GM23338 (cell line): Measurements from ENCODE around the gene CADPS. TPM values are rescaled to one million over a fixed set of nuclear protein-coding genes. Genes with fewer than 3 reads are reported as not detected.
A peak's percentile ranks its signal among the peaks of the same experiment; 100 is the strongest.

Experiments
- ATAC-seq: fragments of 200-7000 bp; cut with Tn5 transposase; 3 replicates; pipeline ENCODE4 v1.9.1; 2020
- DNase-seq: peaks from one replicate; pipeline ENCODE4 v3.0.0-alpha.2; 2015; ENCODE audit warnings: low spot score
- H2AFZ ChIP-seq: fragments of 200-600 bp; sonication (generic); 2 replicates; pipeline ENCODE4 v1.8.0; 2016; ENCODE audit warnings: antibody characterized with exemption, mild to moderate bottlenecking, moderate library complexity
- H3F3A ChIP-seq: fragments of 200-600 bp; sonication (generic); replicated peaks from 2 replicates; pipeline ENCODE4 v1.8.0; 2017; ENCODE audit warnings: antibody characterized with exemption, mixed run types, low read depth
- H3K27ac ChIP-seq: fragments of 200-600 bp; sonication (generic); 2 replicates; pipeline ENCODE4 v1.6.1; 2016; ENCODE audit warnings: low read depth
- H3K27me3 ChIP-seq: fragments of 200-600 bp; sonication (generic); 2 replicates; pipeline ENCODE4 v1.8.0; 2016; ENCODE audit warnings: mild to moderate bottlenecking, mixed run types, moderate library complexity; ENCODE audit not compliant: insufficient read depth
- H3K36me3 ChIP-seq: fragments of 200-600 bp; sonication (generic); 2 replicates; pipeline ENCODE4 v1.8.0; 2016; ENCODE audit warnings: mild to moderate bottlenecking; ENCODE audit not compliant: insufficient read depth
- H3K4me1 ChIP-seq: fragments of 200-600 bp; sonication (generic); 2 replicates; pipeline ENCODE4 v1.8.0; 2016; ENCODE audit warnings: mild to moderate bottlenecking, moderate library complexity; ENCODE audit not compliant: insufficient read depth
- H3K4me2 ChIP-seq: fragments of 200-600 bp; sonication (generic); 2 replicates; pipeline ENCODE4 v1.7.1; 2017; ENCODE audit warnings: mixed run types
- H3K4me3 ChIP-seq: fragments of 200-600 bp; sonication (generic); 2 replicates; pipeline ENCODE4 v1.6.1; 2016; ENCODE audit warnings: mixed run types
- H3K79me2 ChIP-seq: fragments of 200-600 bp; sonication (generic); replicated peaks from 2 replicates; pipeline ENCODE4 v1.8.0; 2017; ENCODE audit warnings: mild to moderate bottlenecking; ENCODE audit not compliant: insufficient read depth
- H3K9me2 ChIP-seq: fragments of 200-600 bp; sonication (generic); 2 replicates; pipeline ENCODE4 v1.8.0; 2017; ENCODE audit not compliant: insufficient read depth
- H4K20me1 ChIP-seq: fragments of 200-600 bp; sonication (generic); replicated peaks from 2 replicates; pipeline ENCODE4 v1.8.0; 2017; ENCODE audit warnings: mild to moderate bottlenecking; ENCODE audit not compliant: insufficient read depth
- H3K27ac Mint-ChIP-seq: 2 replicates; pipeline ENCODE4 v1.8.0; 2020; ENCODE audit warnings: inconsistent platforms, mild to moderate bottlenecking, moderate library complexity, mixed read lengths
- H3K27me3 Mint-ChIP-seq: 3 replicates; pipeline ENCODE4 v1.8.0; 2022; ENCODE audit warnings: low read depth, mild to moderate bottlenecking, moderate library complexity, mixed read lengths, inconsistent platforms; ENCODE audit not compliant: insufficient read depth, poor library complexity
- H3K36me3 Mint-ChIP-seq: 3 replicates; pipeline ENCODE4 v1.8.0; 2021; ENCODE audit warnings: low read depth, mild to moderate bottlenecking, inconsistent platforms, moderate library complexity, mixed read lengths
- H3K4me1 Mint-ChIP-seq: 3 replicates; pipeline ENCODE4 v1.8.0; 2020; ENCODE audit warnings: mild to moderate bottlenecking, inconsistent platforms, mixed read lengths
- H3K4me3 Mint-ChIP-seq: 3 replicates; pipeline ENCODE4 v1.8.0; 2021; ENCODE audit warnings: moderate library complexity, mild to moderate bottlenecking, inconsistent platforms, mixed read lengths
- H3K9me3 Mint-ChIP-seq: 3 replicates; pipeline ENCODE4 v1.8.0; 2020; ENCODE audit warnings: moderate library complexity, mild to moderate bottlenecking, inconsistent platforms, mixed read lengths
- CREB1 ChIP-seq: fragments of 250-450 bp; sonication (Bioruptor Pico); IDR thresholded peaks from 2 replicates; pipeline ENCODE4 v1.5.0; 2020; ENCODE audit warnings: low read depth, mild to moderate bottlenecking, moderate library complexity
- CTCF ChIP-seq, 2 experiments: fragments of 200-600 bp in 1 of 2; sonication (generic) in 1 of 2; conservative IDR thresholded peaks; 2 replicates each; pipeline versions ENCODE4 v1.5.1 to v1.6.1; 2016 to 2017; ENCODE audit warnings: antibody characterized with exemption in 2 of 2, low read depth in 2 of 2, mild to moderate bottlenecking in 2 of 2, moderate library complexity in 1 of 2
- ETS1 ChIP-seq: IDR thresholded peaks from 2 replicates; pipeline ENCODE4 v1.6.1; 2016; ENCODE audit warnings: antibody characterized with exemption
- EZH2 ChIP-seq: fragments of 200-600 bp; sonication (generic); IDR thresholded peaks from one replicate; pipeline ENCODE4 v1.8.0; 2017; ENCODE audit warnings: antibody characterized with exemption, mild to moderate bottlenecking, low read depth; ENCODE audit not compliant: unreplicated experiment
- EZH2phosphoT487 ChIP-seq: fragments of 200-600 bp; sonication (generic); IDR thresholded peaks from one replicate; pipeline ENCODE4 v1.8.1; 2018; ENCODE audit warnings: antibody characterized with exemption; ENCODE audit not compliant: unreplicated experiment
- NANOG ChIP-seq: IDR thresholded peaks from 2 replicates; pipeline ENCODE4 v1.6.1; 2016; ENCODE audit warnings: antibody characterized with exemption, borderline replicate concordance
- POLR2AphosphoS5 ChIP-seq: IDR thresholded peaks from 2 replicates; pipeline ENCODE4 v1.6.1; 2016; ENCODE audit warnings: antibody characterized with exemption, low read depth
- REST ChIP-seq: IDR thresholded peaks from one replicate; pipeline ENCODE4 v1.6.1; 2018; ENCODE audit warnings: antibody characterized with exemption; ENCODE audit not compliant: unreplicated experiment
- STAT1 ChIP-seq: IDR thresholded peaks from one replicate; pipeline ENCODE4 v1.6.1; 2016; ENCODE audit warnings: antibody characterized with exemption; ENCODE audit not compliant: unreplicated experiment
- ZNF331 ChIP-seq: fragments of 250-450 bp; sonication (Bioruptor Pico); IDR thresholded peaks from 2 replicates; pipeline ENCODE4 v1.5.0; 2020; ENCODE audit warnings: low read depth, mild to moderate bottlenecking, moderate library complexity
- ZNF462 ChIP-seq: fragments of 250-450 bp; sonication (Bioruptor Pico); IDR thresholded peaks from 2 replicates; pipeline ENCODE4 v1.5.0; 2020; ENCODE audit warnings: mild to moderate bottlenecking, moderate library complexity
- polyA plus RNA-seq: library from polyadenylated mRNA; unstranded; fragments of >200 nt; fragmentation: Nextera tagmentation; extraction: Ambion mirVana; gene quantifications from 2 replicates; pipeline ENCODE4 v1.2.1, GENCODE V29; 2016
- total RNA-seq: library from RNA; depleted of rRNA; stranded (reverse); fragments of >200 nt; shearing (Covaris generic); gene quantifications from 2 replicates; pipeline ENCODE4 v1.2.3, GENCODE V29; 2014

CADPS gene
- total and polyA plus RNA-seq, 2 experiments from 2014 or later, result 14.7 to 22.0 TPM

GRCh38 chr3:62462104-62462762 lies 413.0 kb downstream of the CADPS start (continued):
- no peak for TF ChIP-seq CTCF (conservative IDR thresholded peaks at IDR 0.05; ENCODE audit: low read depth in 2 of 2)
- TF ChIP-seq POLR2AphosphoS5, result no peak
- no peak for TF ChIP-seq EZH2
- no peak for TF ChIP-seq EZH2phosphoT487
- no peak for TF ChIP-seq NANOG
- no peak for TF ChIP-seq ZNF331 (CRISPR knock-in tag)
- TF ChIP-seq STAT1, result no peak

GRCh38 chr3:62454916-62455315 lies 420.3 kb downstream of the CADPS start:
- peaks cover 2% of the 10 kb centered on the region for H3K27me3 Mint-ChIP-seq
- H3F3A ChIP-seq, result no peaks in the 10 kb centered on the region

More at GRCh38 chr3:62454916-62455315, 420.3 kb downstream of the CADPS start:
- ATAC-seq (peak; percentile 64), DNase-seq (peak; percentile 21)
- Histone ChIP-seq H3K4me3 (no peak overlapping the region), H3K4me2 (no peak overlapping the region; the same call in 1 of the 2 replicates), H4K20me1 (no peaks in the 10 kb centered on the region; the same call in 1 of the 2 replicates), H3K4me1 (peaks cover 10% of the 10 kb centered on the region), H3K27me3 (no peaks in the 10 kb centered on the region), H2AFZ (no peak overlapping the region), H3K9me2 (no peaks in the 10 kb centered on the region), H3K79me2 (no peaks in the 10 kb centered on the region), H3K27ac (no peak overlapping the region), H3K36me3 (no peaks in the 10 kb centered on the region)
- H3K4me3 Mint-ChIP-seq, result no peak overlapping the region
- H3K27ac Mint-ChIP-seq, result no peak overlapping the region
- TF ChIP-seq STAT1 (no peak), CREB1 (CRISPR knock-in tag) (no peak), REST (no peak), EZH2 (no peak), ZNF462 (CRISPR knock-in tag) (no peak), ETS1 (no peak), EZH2phosphoT487 (no peak)
- H3K9me3 Mint-ChIP-seq, result no peaks in the 10 kb centered on the region
- peaks cover 26% of the 10 kb centered on the region; the same call in 2 of the 3 replicates for H3K4me1 Mint-ChIP-seq
- no peaks in the 10 kb centered on the region for H3K36me3 Mint-ChIP-seq
